ENCODE data around the gene PTPN7.

DNA sequence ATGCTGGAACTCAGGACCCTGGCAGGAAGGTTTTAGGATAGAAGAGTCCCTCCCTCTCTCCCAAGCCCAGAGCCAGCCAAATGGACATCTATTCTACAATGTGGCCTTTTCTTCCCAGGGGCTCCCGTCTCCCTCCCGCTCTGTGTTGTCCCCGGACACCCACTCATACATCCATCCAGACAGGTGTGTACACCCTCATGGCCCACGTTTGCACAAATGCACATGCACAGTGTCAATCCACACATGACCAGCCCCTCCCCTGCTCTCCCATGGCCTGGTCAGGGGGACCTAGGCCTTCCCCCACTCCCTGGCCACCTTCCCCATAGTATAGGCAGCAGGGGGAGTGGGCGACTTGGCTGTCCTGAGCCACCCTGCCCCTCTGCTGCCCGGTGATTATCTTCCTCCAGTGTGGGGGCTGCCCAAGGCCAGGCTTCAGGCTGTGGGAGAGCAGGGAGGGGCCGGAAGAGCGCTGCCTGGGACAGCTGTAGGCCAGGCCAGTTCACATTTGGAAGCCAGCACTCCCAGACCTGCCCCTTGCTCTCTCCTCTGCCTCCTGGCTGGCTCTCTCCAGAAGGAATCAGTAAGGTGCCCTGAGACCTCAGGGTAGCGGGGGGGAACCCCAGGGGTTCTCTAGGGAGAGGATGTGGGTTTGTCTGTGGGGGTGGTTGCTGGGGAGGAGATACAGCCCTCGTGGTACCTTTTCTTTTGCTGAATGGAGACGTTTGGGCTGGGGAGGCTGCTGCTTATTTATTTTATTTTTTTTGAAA lies 4.1 kb upstream of the PTPN7 start:
- TF ChIP-seq, protein P1, sequence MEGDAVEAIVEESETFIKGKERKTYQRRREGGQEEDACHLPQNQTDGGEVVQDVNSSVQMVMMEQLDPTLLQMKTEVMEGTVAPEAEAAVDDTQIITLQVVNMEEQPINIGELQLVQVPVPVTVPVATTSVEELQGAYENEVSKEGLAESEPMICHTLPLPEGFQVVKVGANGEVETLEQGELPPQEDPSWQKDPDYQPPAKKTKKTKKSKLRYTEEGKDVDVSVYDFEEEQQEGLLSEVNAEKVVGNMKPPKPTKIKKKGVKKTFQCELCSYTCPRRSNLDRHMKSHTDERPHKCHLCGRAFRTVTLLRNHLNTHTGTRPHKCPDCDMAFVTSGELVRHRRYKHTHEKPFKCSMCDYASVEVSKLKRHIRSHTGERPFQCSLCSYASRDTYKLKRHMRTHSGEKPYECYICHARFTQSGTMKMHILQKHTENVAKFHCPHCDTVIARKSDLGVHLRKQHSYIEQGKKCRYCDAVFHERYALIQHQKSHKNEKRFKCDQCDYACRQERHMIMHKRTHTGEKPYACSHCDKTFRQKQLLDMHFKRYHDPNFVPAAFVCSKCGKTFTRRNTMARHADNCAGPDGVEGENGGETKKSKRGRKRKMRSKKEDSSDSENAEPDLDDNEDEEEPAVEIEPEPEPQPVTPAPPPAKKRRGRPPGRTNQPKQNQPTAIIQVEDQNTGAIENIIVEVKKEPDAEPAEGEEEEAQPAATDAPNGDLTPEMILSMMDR (conservative IDR thresholded peaks at IDR 0.05; ENCODE audit: low read length): no peak
- TF ChIP-seq EZH2phosphoT487 (IDR thresholded peaks at IDR 0.05; ENCODE audit: borderline replicate concordance, low read depth, low read length): no peak

Data from OCI-LY7 (cell line).